Measurements from ENCODE around the gene RRP1. TPM values are rescaled to one million over a fixed set of nuclear protein-coding genes. Genes with fewer than 3 reads are reported as not detected.
A peak's percentile ranks its signal among the peaks of the same experiment; 100 is the strongest.

Gene RRP1
- total and polyA plus RNA-seq, 10 of the 15 experiments (the other 5 are each of a cell fraction or from before 2014, with no cell fraction given) = 0.34 to 70.8 (median 35.1) TPM

DNA sequence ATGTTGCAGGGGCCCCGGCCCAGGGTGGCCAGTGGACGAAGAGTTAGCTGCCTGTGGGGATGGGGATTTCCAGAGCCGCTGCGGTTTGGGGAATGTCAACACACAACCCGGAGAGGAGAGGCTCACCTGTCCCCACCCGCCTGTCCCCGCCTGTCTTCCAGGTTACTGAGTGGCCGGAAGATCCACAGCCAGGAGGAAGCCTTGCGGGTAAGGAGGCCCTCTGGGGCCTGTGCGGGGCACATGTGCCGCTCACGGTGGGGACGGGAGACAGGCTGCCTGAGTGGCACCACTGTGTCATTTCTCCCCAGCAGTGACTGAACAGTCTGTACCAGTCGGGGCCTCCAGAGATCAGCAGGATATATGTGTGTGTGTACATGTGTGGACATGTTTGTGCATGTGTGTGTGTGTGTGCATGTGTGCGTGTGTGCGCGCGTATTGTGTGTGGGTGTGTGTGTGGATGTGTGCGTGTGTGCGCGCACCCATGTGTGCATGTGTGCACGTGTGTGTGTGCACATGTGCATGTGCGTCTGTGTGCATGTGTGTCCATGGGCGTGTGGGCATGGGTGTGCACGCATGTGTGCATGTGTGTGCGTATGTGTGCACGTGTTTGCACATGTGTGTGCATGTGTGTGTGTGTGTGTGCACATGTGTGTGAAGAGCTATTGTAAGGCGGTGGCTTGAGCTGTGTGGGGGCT, 38.9 kb upstream of the RRP1 start:
- no peaks in the 10 kb centered on the region for H3K27me3 ChIP-seq (replicated peaks in 1 of 2; ENCODE audit: control insufficient read depth in 2 of 2, insufficient read depth in 2 of 2, low read length in 1 of 2)
- no peak overlapping the region for H2AFZ ChIP-seq (ENCODE audit: control insufficient read depth, low read depth, low read length)
- ChIA-PET CTCF (no interaction called here), RAD21 (ENCODE audit: unreplicated experiment) (interaction anchor here (0.6 kb wide), 1 partner anchor 235 kb away, joined by 4 read pairs; no protein-coding TSS in a partner anchor), SMC1A (ENCODE audit: uncharacterized antibody, unreplicated experiment) (no interaction called here), POLR2A (no interaction called here)
- DNase-seq (ENCODE audit: low read depth, low spot score) (no peak), ATAC-seq (no peak), FAIRE-seq (no peak)
- intact Hi-C loops (cut with micrococcal nuclease; ENCODE audit: unreplicated experiment) = no loop called here
- H3K4me1 ChIP-seq (ENCODE audit: control insufficient read depth, insufficient read depth, low read length) = no peaks in the 10 kb centered on the region
- peak; percentile 42 for TF ChIP-seq PBX3 (IDR thresholded peaks at IDR 0.05; ENCODE audit: insufficient replicate concordance, low read depth, low read length)
- no peak for TF ChIP-seq HDGF (IDR thresholded peaks at IDR 0.05)
- no peak for TF ChIP-seq SIX5 (IDR thresholded peaks at IDR 0.05; ENCODE audit: low read depth, low read length, severe bottlenecking)
- no peak for TF ChIP-seq JUND (IDR thresholded peaks at IDR 0.05; ENCODE audit: low read depth, low read length)
- no peak for TF ChIP-seq BACH1 (IDR thresholded peaks at IDR 0.05; ENCODE audit: borderline replicate concordance)
- no peak for TF ChIP-seq NRF1 (conservative IDR thresholded peaks at IDR 0.05; ENCODE audit: low read depth, low read length)
- peak; percentile 77 for TF ChIP-seq TCF3 (IDR thresholded peaks at IDR 0.05; ENCODE audit: borderline replicate concordance, insufficient read depth, low read depth, low read length)
- TF ChIP-seq MEF2B (IDR thresholded peaks at IDR 0.05; ENCODE audit: partially characterized antibody, poor library complexity, severe bottlenecking) = no peak
- no peak for TF ChIP-seq CEBPB (IDR thresholded peaks at IDR 0.05; ENCODE audit: borderline replicate concordance in 1 of 2, low read depth in 2 of 2, low read length in 2 of 2)
- TF ChIP-seq, protein P1, sequence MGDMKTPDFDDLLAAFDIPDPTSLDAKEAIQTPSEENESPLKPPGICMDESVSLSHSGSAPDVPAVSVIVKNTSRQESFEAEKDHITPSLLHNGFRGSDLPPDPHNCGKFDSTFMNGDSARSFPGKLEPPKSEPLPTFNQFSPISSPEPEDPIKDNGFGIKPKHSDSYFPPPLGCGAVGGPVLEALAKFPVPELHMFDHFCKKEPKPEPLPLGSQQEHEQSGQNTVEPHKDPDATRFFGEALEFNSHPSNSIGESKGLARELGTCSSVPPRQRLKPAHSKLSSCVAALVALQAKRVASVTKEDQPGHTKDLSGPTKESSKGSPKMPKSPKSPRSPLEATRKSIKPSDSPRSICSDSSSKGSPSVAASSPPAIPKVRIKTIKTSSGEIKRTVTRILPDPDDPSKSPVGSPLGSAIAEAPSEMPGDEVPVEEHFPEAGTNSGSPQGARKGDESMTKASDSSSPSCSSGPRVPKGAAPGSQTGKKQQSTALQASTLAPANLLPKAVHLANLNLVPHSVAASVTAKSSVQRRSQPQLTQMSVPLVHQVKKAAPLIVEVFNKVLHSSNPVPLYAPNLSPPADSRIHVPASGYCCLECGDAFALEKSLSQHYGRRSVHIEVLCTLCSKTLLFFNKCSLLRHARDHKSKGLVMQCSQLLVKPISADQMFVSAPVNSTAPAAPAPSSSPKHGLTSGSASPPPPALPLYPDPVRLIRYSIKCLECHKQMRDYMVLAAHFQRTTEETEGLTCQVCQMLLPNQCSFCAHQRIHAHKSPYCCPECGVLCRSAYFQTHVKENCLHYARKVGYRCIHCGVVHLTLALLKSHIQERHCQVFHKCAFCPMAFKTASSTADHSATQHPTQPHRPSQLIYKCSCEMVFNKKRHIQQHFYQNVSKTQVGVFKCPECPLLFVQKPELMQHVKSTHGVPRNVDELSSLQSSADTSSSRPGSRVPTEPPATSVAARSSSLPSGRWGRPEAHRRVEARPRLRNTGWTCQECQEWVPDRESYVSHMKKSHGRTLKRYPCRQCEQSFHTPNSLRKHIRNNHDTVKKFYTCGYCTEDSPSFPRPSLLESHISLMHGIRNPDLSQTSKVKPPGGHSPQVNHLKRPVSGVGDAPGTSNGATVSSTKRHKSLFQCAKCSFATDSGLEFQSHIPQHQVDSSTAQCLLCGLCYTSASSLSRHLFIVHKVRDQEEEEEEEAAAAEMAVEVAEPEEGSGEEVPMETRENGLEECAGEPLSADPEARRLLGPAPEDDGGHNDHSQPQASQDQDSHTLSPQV (IDR thresholded peaks at IDR 0.05) = no peak
- TF ChIP-seq IRF5 (IDR thresholded peaks at IDR 0.05; ENCODE audit: borderline replicate concordance) = no peak
- TF ChIP-seq POLR2A (IDR thresholded peaks at IDR 0.05; ENCODE audit: low read depth, low read length) = peak; percentile 63
- TF ChIP-seq ATF3 (IDR thresholded peaks at IDR 0.05; ENCODE audit: borderline replicate concordance, extremely low read depth, low read depth, low read length) = no peak
- TF ChIP-seq, protein P2, sequence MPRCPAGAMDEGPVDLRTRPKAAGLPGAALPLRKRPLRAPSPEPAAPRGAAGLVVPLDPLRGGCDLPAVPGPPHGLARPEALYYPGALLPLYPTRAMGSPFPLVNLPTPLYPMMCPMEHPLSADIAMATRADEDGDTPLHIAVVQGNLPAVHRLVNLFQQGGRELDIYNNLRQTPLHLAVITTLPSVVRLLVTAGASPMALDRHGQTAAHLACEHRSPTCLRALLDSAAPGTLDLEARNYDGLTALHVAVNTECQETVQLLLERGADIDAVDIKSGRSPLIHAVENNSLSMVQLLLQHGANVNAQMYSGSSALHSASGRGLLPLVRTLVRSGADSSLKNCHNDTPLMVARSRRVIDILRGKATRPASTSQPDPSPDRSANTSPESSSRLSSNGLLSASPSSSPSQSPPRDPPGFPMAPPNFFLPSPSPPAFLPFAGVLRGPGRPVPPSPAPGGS (IDR thresholded peaks at IDR 0.05; ENCODE audit: borderline replicate concordance, insufficient read depth, low read depth, low read length, poor library complexity, severe bottlenecking) = peak; percentile 96
- no peaks in the 10 kb centered on the region for H3K9me3 ChIP-seq (replicated peaks; ENCODE audit: control insufficient read depth, insufficient read depth, low read length)
- no peaks in the 10 kb centered on the region for H4K20me1 ChIP-seq (ENCODE audit: control insufficient read depth, insufficient read depth)
- H3K4me2 ChIP-seq (ENCODE audit: control insufficient read depth, insufficient read depth) = no peak overlapping the region
- no peak overlapping the region for H3K27ac ChIP-seq (ENCODE audit: control insufficient read depth, insufficient read depth)
- H3K9ac ChIP-seq (ENCODE audit: control insufficient read depth, insufficient read depth, low read length) = no peak overlapping the region
- H3K4me3 ChIP-seq = no peak overlapping the region
- in situ Hi-C loops (cut with MboI) = no loop called here
- BruUV-seq (replicated peaks) = no TSS peak
- no peaks in the 10 kb centered on the region for H3K79me2 ChIP-seq (ENCODE audit: control insufficient read depth, insufficient read depth, low read length)
- 94% methylated on average over 28 of the region's 28 CpGs for WGBS (ENCODE audit: insufficient coverage, insufficient replicate concordance, low lambda C conversion rate, missing lambda C conversion rate)
- peaks cover 12 to 38% of the 10 kb centered on the region in 2 experiments; a peak in 3 of 4 replicates for H3K36me3 ChIP-seq (ENCODE audit: control insufficient read depth in 2 of 2, insufficient read depth in 2 of 2, low read length in 1 of 2)

Data from GM12878 (cell line).